A549 (cell line): ENCODE measurements around the gene TMCC3.

Source experiments
- BHLHE40 ChIP-seq: IDR thresholded peaks from 2 replicates; pipeline ENCODE4 v1.6.1; 2012; ENCODE audit warnings: low read depth, low read length, inconsistent platforms
- CEBPB ChIP-seq, 2 experiments: fragments of >200 bp in 1 of 2; sonication (Bioruptor Twin) in 1 of 2; formaldehyde crosslinking in 1 of 2; IDR thresholded peaks; 2 replicates each; pipeline ENCODE4 v1.6.1; 2012 to 2016
- KDM1A ChIP-seq: fragments of 200-600 bp; sonication (generic); IDR thresholded peaks from 2 replicates; pipeline ENCODE4 v1.6.1; 2016; ENCODE audit warnings: low read depth, mild to moderate bottlenecking
- MAZ ChIP-seq: fragments of 150-350 bp; IDR thresholded peaks from 2 replicates; pipeline ENCODE4 v1.6.1; 2014; ENCODE audit warnings: antibody characterized with exemption, low read depth, low read length, borderline replicate concordance
- POLR2A ChIP-seq: IDR thresholded peaks from 2 replicates; pipeline ENCODE4 v1.6.1; 2012; ENCODE audit warnings: mild to moderate bottlenecking, low read length
- RAD21 ChIP-seq, 2 experiments: fragments of >200 bp in 1 of 2; sonication (Bioruptor Twin) in 1 of 2; formaldehyde crosslinking in 1 of 2; IDR thresholded peaks in 1 of 2; conservative IDR thresholded peaks in 1 of 2; 2 replicates in 1 of 2; 3 replicates in 1 of 2; pipeline ENCODE4 v1.6.1; 2012 to 2018; ENCODE audit warnings: inconsistent platforms in 1 of 2
- RFX5 ChIP-seq: fragments of 450-650 bp; IDR thresholded peaks from 2 replicates; pipeline ENCODE4 v1.7.1; 2014; ENCODE audit warnings: antibody characterized with exemption, mild to moderate bottlenecking, moderate library complexity
- ZNF302 ChIP-seq: fragments of 250-450 bp; sonication (Bioruptor Pico); IDR thresholded peaks from 2 replicates; pipeline ENCODE4 v1.9.0; 2021; ENCODE audit warnings: inconsistent platforms, mild to moderate bottlenecking, moderate library complexity
- TF ChIP-seq, protein P1 (sequence below): fragments of >200 bp; sonication (Bioruptor Twin); formaldehyde crosslinking; IDR thresholded peaks from 3 replicates; pipeline ENCODE4 v1.5.1; 2016
- TF ChIP-seq, protein P2 (sequence below): fragments of 450-650 bp; IDR thresholded peaks from 2 replicates; pipeline ENCODE4 v1.6.1; 2014; ENCODE audit warnings: antibody characterized with exemption
- TF ChIP-seq, protein P3 (sequence below): IDR thresholded peaks from 2 replicates; pipeline ENCODE4 v1.6.1; 2012; ENCODE audit warnings: low read depth, borderline replicate concordance
- TF ChIP-seq, protein P4 (sequence below): IDR thresholded peaks from 2 replicates; pipeline ENCODE4 v1.6.1; 2012

DNA sequence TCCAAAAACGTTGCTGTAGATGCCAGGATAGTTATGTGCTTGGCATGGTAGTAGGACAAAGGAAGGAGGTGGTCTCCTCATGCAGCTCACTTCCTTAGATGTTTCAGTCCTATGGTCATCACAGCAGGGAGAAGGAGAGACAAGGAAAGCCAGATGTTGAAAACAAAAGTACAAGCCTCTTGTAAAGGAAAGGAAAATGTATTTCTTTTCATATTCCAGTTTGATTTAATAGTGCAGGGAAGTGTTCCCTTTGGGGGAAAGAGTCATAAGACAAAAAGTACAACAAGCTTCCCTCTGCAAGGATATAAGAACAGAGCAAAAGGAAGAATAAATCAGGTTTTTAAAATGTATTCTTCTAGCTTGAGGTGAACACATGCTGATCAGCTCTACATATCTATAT lies 8.6 kb upstream of the TMCC3 start:
- TF ChIP-seq, protein P1, sequence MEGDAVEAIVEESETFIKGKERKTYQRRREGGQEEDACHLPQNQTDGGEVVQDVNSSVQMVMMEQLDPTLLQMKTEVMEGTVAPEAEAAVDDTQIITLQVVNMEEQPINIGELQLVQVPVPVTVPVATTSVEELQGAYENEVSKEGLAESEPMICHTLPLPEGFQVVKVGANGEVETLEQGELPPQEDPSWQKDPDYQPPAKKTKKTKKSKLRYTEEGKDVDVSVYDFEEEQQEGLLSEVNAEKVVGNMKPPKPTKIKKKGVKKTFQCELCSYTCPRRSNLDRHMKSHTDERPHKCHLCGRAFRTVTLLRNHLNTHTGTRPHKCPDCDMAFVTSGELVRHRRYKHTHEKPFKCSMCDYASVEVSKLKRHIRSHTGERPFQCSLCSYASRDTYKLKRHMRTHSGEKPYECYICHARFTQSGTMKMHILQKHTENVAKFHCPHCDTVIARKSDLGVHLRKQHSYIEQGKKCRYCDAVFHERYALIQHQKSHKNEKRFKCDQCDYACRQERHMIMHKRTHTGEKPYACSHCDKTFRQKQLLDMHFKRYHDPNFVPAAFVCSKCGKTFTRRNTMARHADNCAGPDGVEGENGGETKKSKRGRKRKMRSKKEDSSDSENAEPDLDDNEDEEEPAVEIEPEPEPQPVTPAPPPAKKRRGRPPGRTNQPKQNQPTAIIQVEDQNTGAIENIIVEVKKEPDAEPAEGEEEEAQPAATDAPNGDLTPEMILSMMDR: no peak
- TF ChIP-seq RAD21 (conservative IDR thresholded peaks at IDR 0.05 in 1 of 2, IDR thresholded peaks at IDR 0.05 in 1 of 2) (no peak), POLR2A (no peak), ZNF302 (CRISPR knock-in tag) (no peak), KDM1A (no peak), RFX5 (no peak), BHLHE40 (no peak), CEBPB (IDR thresholded peaks at IDR 0.05) (no peak), MAZ (no peak)
- TF ChIP-seq, protein P2, sequence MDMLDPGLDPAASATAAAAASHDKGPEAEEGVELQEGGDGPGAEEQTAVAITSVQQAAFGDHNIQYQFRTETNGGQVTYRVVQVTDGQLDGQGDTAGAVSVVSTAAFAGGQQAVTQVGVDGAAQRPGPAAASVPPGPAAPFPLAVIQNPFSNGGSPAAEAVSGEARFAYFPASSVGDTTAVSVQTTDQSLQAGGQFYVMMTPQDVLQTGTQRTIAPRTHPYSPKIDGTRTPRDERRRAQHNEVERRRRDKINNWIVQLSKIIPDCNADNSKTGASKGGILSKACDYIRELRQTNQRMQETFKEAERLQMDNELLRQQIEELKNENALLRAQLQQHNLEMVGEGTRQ: no peak
- TF ChIP-seq, protein P3, sequence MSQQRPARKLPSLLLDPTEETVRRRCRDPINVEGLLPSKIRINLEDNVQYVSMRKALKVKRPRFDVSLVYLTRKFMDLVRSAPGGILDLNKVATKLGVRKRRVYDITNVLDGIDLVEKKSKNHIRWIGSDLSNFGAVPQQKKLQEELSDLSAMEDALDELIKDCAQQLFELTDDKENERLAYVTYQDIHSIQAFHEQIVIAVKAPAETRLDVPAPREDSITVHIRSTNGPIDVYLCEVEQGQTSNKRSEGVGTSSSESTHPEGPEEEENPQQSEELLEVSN: no peak
- TF ChIP-seq, protein P4, sequence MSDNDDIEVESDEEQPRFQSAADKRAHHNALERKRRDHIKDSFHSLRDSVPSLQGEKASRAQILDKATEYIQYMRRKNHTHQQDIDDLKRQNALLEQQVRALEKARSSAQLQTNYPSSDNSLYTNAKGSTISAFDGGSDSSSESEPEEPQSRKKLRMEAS: no peak
